K562 (cell line): ENCODE measurements around the gene PEAR1. TPM values are rescaled to one million over a fixed set of nuclear protein-coding genes. Genes with fewer than 3 reads are reported as not detected.

Experiments
- ATAC-seq: fragments of 200-7000 bp; cut with Tn5 transposase; 3 replicates; pipeline ENCODE4 v1.9.1; 2020; ENCODE audit warnings: moderate library complexity
- Bru-seq: library from RNA; stranded (reverse); fragments of 400-500 nt; gene quantifications from one replicate; lab custom pipeline; 2021; lab: Mats Ljungman, UMichigan
- BruChase-seq, 2 experiments: library from RNA; stranded (reverse); fragments of 400-500 nt; gene quantifications; one replicate each; lab custom pipeline; 2021; lab: Mats Ljungman, UMichigan
- BruUV-seq: library from RNA; stranded (reverse); fragments of 400-500 nt; replicated peaks from 2 replicates; lab custom pipeline; 2021; lab: Mats Ljungman, UMichigan
- CTCF ChIA-PET: fragments of 300-600 bp; formaldehyde crosslinking; extraction: SDS; loops from one replicate; lab custom pipeline; 2021; ENCODE audit warnings: low intra/inter-chr PET ratio; lab: Yijun Ruan, JAX
- POLR2A ChIA-PET: fragments of 300-600, 350-650 bp; sonication (Branson Sonifier 250); formaldehyde crosslinking; extraction: SDS; loops from one replicate; lab custom pipeline; 2021; ENCODE audit warnings: antibody characterized with exemption, inconsistent platforms; lab: Yijun Ruan, JAX
- DNase-seq, 4 experiments: peaks; one replicate each; pipeline versions ENCODE4 v3.0.0 to v3.0.0-alpha.2; 2011 to 2018; ENCODE audit warnings: low spot score in 3 of 4, mixed read lengths in 3 of 4; ENCODE audit errors: extremely low read depth in 1 of 4
- FAIRE-seq: peaks from 2 replicates; lab custom pipeline; 2011; peaks lifted over from hg19 to GRCh38; lab: Jason Lieb, UNC
- H2AFZ ChIP-seq: 2 replicates; pipeline ENCODE4 v1.6.0; 2011; ENCODE audit warnings: low read depth, low read length, control low read depth, inconsistent platforms
- H3K27ac ChIP-seq: fragments of 200-600 bp; 3 replicates; pipeline ENCODE4 v1.8.0; 2011; ENCODE audit warnings: low read depth, mild to moderate bottlenecking, control low read depth, inconsistent platforms, low read length, moderate library complexity, mixed read lengths; ENCODE audit errors: extremely low read depth
- H3K27me3 ChIP-seq, 2 experiments: fragments of 300-600 bp in 1 of 2; 2 replicates in 1 of 2; 3 replicates in 1 of 2; pipeline versions ENCODE4 v1.6.0 to v1.8.0; 2011; ENCODE audit warnings: inconsistent platforms in 2 of 2, low read length in 2 of 2, mild to moderate bottlenecking in 1 of 2, mixed read lengths in 1 of 2, moderate library complexity in 1 of 2; ENCODE audit not compliant: control insufficient read depth in 2 of 2, insufficient read depth in 2 of 2
- H3K36me3 ChIP-seq: fragments of 300-600 bp; 3 replicates; pipeline ENCODE4 v1.8.0; 2011; ENCODE audit warnings: mild to moderate bottlenecking, low read length, inconsistent platforms; ENCODE audit not compliant: control insufficient read depth, insufficient read depth
- H3K4me1 ChIP-seq, 2 experiments: fragments of 200-600 bp in 1 of 2; replicated peaks in 1 of 2; 2 replicates in 1 of 2; 3 replicates in 1 of 2; pipeline versions ENCODE4 v1.5.1 to v1.8.0; 2011; ENCODE audit warnings: inconsistent platforms in 2 of 2, low read length in 2 of 2, mild to moderate bottlenecking in 1 of 2, mixed read lengths in 1 of 2, moderate library complexity in 1 of 2; ENCODE audit not compliant: control insufficient read depth in 2 of 2, insufficient read depth in 2 of 2
- H3K4me2 ChIP-seq: 2 replicates; pipeline ENCODE4 v1.6.1; 2011; ENCODE audit warnings: low read length, control low read depth, inconsistent platforms, mixed read lengths; ENCODE audit not compliant: insufficient read depth
- H3K4me3 ChIP-seq: fragments of 200-600 bp; sonication (generic), shearing (Covaris generic); 2 replicates; pipeline ENCODE4 v1.5.1; 2016; ENCODE audit warnings: control low read depth, inconsistent platforms
- H3K79me2 ChIP-seq: fragments of 200-600 bp; 3 replicates; pipeline ENCODE4 v1.8.0; 2011; ENCODE audit warnings: low read length, inconsistent platforms; ENCODE audit not compliant: control insufficient read depth, insufficient read depth
- H3K9ac ChIP-seq, 2 experiments: 2 replicates each; pipeline versions ENCODE4 v1.6.0 to v1.6.1; 2011; ENCODE audit warnings: low read depth in 2 of 2, low read length in 2 of 2, control low read depth in 1 of 2, inconsistent platforms in 1 of 2, mild to moderate bottlenecking in 1 of 2, mixed read lengths in 1 of 2; ENCODE audit not compliant: insufficient read depth in 1 of 2
- H3K9me1 ChIP-seq: one replicate; pipeline ENCODE4 v1.6.0; 2011; ENCODE audit warnings: inconsistent platforms, mild to moderate bottlenecking, low read length, moderate library complexity; ENCODE audit not compliant: control insufficient read depth, insufficient read depth
- H3K9me3 ChIP-seq: replicated peaks from 2 replicates; pipeline ENCODE4 v1.5.1; 2011; ENCODE audit warnings: low read depth, low read length, inconsistent platforms; ENCODE audit not compliant: control insufficient read depth, insufficient read depth
- H4K20me1 ChIP-seq: replicated peaks from 2 replicates; pipeline ENCODE4 v1.6.1; 2011; ENCODE audit warnings: low read length, inconsistent platforms, mixed read lengths; ENCODE audit not compliant: control insufficient read depth, insufficient read depth
- BCOR ChIP-seq: fragments of 450-650 bp; IDR thresholded peaks from 2 replicates; pipeline ENCODE4 v1.6.1; 2016
- DMBX1 ChIP-seq: fragments of 250-450 bp; sonication (Bioruptor Pico); IDR thresholded peaks from 2 replicates; pipeline ENCODE4 v1.8.0; 2022; ENCODE audit warnings: inconsistent platforms, mild to moderate bottlenecking, moderate library complexity, borderline replicate concordance
- ELF4 ChIP-seq: fragments of 450-650 bp; formaldehyde crosslinking; IDR thresholded peaks from 2 replicates; pipeline ENCODE4 v1.4.0; 2022; ENCODE audit warnings: missing genetic modification characterization
- FOXJ2 ChIP-seq: fragments of 200-800 bp; sonication (Bioruptor generic); IDR thresholded peaks from 2 replicates; pipeline ENCODE4 v1.6.1; 2016; ENCODE audit warnings: missing genetic modification characterization, missing compliant biosample characterization
- KAT8 ChIP-seq: fragments of 450-650 bp; IDR thresholded peaks from 2 replicates; pipeline ENCODE4 v1.6.1; 2016; ENCODE audit warnings: low read depth, mild to moderate bottlenecking
- POLR2G ChIP-seq: fragments of 200-400 bp; formaldehyde crosslinking; IDR thresholded peaks from 2 replicates; pipeline ENCODE4 v1.6.1; 2017; ENCODE audit warnings: low read depth, mild to moderate bottlenecking, antibody characterized with exemption, low read length, moderate library complexity
- ZNF408 ChIP-seq: fragments of 250-450 bp; sonication (Bioruptor Pico); IDR thresholded peaks from 2 replicates; pipeline ENCODE4 v1.4.0; 2020; ENCODE audit warnings: low read depth, mild to moderate bottlenecking, moderate library complexity
- ZNF707 ChIP-seq: fragments of 250-450 bp; sonication (Bioruptor Pico); conservative IDR thresholded peaks from 2 replicates; pipeline ENCODE4 v1.8.0; 2022; ENCODE audit warnings: inconsistent platforms, mild to moderate bottlenecking, moderate library complexity
- ZSCAN29 ChIP-seq: fragments of 450-650 bp; IDR thresholded peaks from 2 replicates; pipeline ENCODE4 v1.6.1; 2017
- WGBS: fragments of 100-300 bp; shearing (Covaris generic); methylation state at CpG from one replicate; pipeline ENCODE4 v1.1.6; 2016; ENCODE audit warnings: low coverage, mixed read lengths; ENCODE audit not compliant: insufficient coverage; ENCODE audit errors: missing lambda C conversion rate; 5-methylcytosine and 5-hydroxymethylcytosine counted together
- in situ Hi-C: fragments of 300-500 bp; cut with MboI; formaldehyde crosslinking; loops from 4 replicates; pipeline ENCODE4 v1.15.0; 2018; ENCODE audit warnings: inconsistent platforms, mixed read lengths
- intact Hi-C: fragments of 100-400 bp; cut with micrococcal nuclease; formaldehyde crosslinking; loops from 2 replicates; pipeline ENCODE4 v1.14.2; 2022
- long read RNA-seq, 3 experiments: library from polyadenylated mRNA in 2 of 3; library from RNA in 1 of 3; unstranded in 2 of 3; stranded (forward) in 1 of 3; transcript quantifications; one replicate each; pipeline ENCODE4 v2.0.0, GENCODE V29; 2019 to 2022
- polyA minus RNA-seq, 3 experiments: library from RNA; depleted of rRNA, polyadenylated mRNA; stranded (reverse); fragments of >200 nt; gene quantifications; 2 replicates each; pipeline ENCODE4 v1.2.3, GENCODE V29; 2011
- polyA plus RNA-seq, 8 experiments: library from polyadenylated mRNA; depleted of rRNA in 4 of 8; stranded (reverse) in 5 of 8; unstranded in 3 of 8; fragments of >200 nt; fragmentation: Nextera tagmentation in 2 of 8; fragmentation: Illumina TruSeq in 1 of 8; extraction: Ambion mirVana in 2 of 8; extraction: Trizol in 1 of 8; gene quantifications; 2 replicates each; pipeline versions ENCODE4 v1.2.1 to v1.2.3, GENCODE V29; 2011 to 2014; ENCODE audit warnings: inconsistent platforms in 1 of 8, missing spikeins in 1 of 8
- total RNA-seq, 7 experiments: library from RNA; depleted of rRNA in 6 of 7; stranded (reverse); fragments of >200 nt in 6 of 7; fragmentation: Illumina TruSeq in 2 of 7; extraction: Trizol in 2 of 7; gene quantifications; 2 replicates each; pipeline versions ENCODE4 v1.2.1 to v1.2.3, GENCODE V29; 2011 to 2021; ENCODE audit warnings: low replicate concordance in 1 of 7
- TF ChIP-seq, protein P1 (sequence below): fragments of 200-800 bp; sonication (Bioruptor generic); IDR thresholded peaks from 2 replicates; pipeline ENCODE4 v1.6.1; 2016; ENCODE audit warnings: missing genetic modification characterization, missing compliant biosample characterization
- TF ChIP-seq, protein P2 (sequence below): fragments of 250-450 bp; sonication (Bioruptor Pico); IDR thresholded peaks from 2 replicates; pipeline ENCODE4 v1.8.0; 2022; ENCODE audit warnings: moderate library complexity, mild to moderate bottlenecking, inconsistent platforms

The PEAR1 gene
- total RNA-seq (2011; cell fraction: chromatin; rRNA removed; ENCODE audit: low replicate concordance): 6.2 and 13.8 TPM in 2 replicates
- total RNA-seq (2011; cell fraction: nucleolus; rRNA removed): 11.7 and 12.5 TPM in 2 replicates
- total RNA-seq (2011; cell fraction: nucleoplasm; rRNA removed): 6.5 and 7.2 TPM in 2 replicates
- 6.4 and 12.7 TPM in 2 replicates for total RNA-seq (2014; rRNA removed)
- 2.5 and 2.6 TPM in 2 replicates for total RNA-seq (2014; rRNA removed; fragmentation: Illumina TruSeq; extraction: Trizol)
- total RNA-seq (2015; rRNA removed; fragmentation: Illumina TruSeq; extraction: Trizol): 5.9 and 6.0 TPM in 2 replicates
- 5.2 and 6.1 TPM in 2 replicates for total RNA-seq (2021)
- 13.9 and 16.6 TPM in 2 replicates for polyA plus RNA-seq (2011; rRNA removed)
- polyA plus RNA-seq (2011; cell fraction: cytosol; rRNA removed): 17.4 and 33.0 TPM in 2 replicates
- polyA plus RNA-seq (2011; cell fraction: nucleus; rRNA removed): 30.0 and 34.3 TPM in 2 replicates
- polyA plus RNA-seq (2012): 5.5 and 7.2 TPM in 2 replicates
- polyA plus RNA-seq (2014; fragmentation: Illumina TruSeq; extraction: Trizol): 6.8 and 9.8 TPM in 2 replicates
- 1 to 10 TPM in 1 of 2 experiments, under 1 TPM in 1; 0.87 to 1.1 TPM for polyA plus RNA-seq (2014; fragmentation: Nextera tagmentation; extraction: Ambion mirVana)
- polyA plus RNA-seq (2014; rRNA removed): 7.0 and 9.1 TPM in 2 replicates
- polyA minus RNA-seq (2011; rRNA and poly(A)+ RNA removed): 6.3 and 7.1 TPM in 2 replicates
- polyA minus RNA-seq (2011; cell fraction: cytosol; rRNA and poly(A)+ RNA removed): 7.3 and 8.2 TPM in 2 replicates
- 6.3 and 12.1 TPM in 2 replicates for polyA minus RNA-seq (2011; cell fraction: nucleus; rRNA and poly(A)+ RNA removed)
- Bru-seq, nascent RNA: percentile 39 among the genes with signal in this experiment
- percentile 31 among the genes with signal in this experiment for BruChase-seq, experiment 1, labeled RNA remaining after a 2-hour chase
- BruChase-seq, experiment 2, labeled RNA remaining after a 6-hour chase: percentile 40 among the genes with signal in this experiment
- long read RNA-seq, experiment 1, partial matches to known transcripts: 14 of 18 reads
- long read RNA-seq, experiment 1, other reads (novel, unspliced or antisense): 0 of 18 reads
- long read RNA-seq, experiment 2, transcript PEAR1-205 (3 exons, 980 nt): major isoform, 5 of 15 reads
- long read RNA-seq, experiment 2, partial matches to known transcripts: 9 of 15 reads
- long read RNA-seq, experiment 2, other reads (novel, unspliced or antisense): 1 of 15 reads
- long read RNA-seq, experiment 3, partial matches to known transcripts: 0 of 3 reads
- long read RNA-seq, experiment 3, other reads (novel, unspliced or antisense): 1 of 3 reads

- in situ Hi-C loops: loop anchor here (5.0 kb wide), 1 partner anchor 34 kb away; no protein-coding TSS in a partner anchor
- FAIRE-seq (no peak), ATAC-seq (no peak), DNase-seq (no peak)
- H3K9me3 ChIP-seq: no peaks in the 10 kb centered on the region
- H3K27ac ChIP-seq: peak within 1 kb of the TSS; percentile 63
- H3K9ac ChIP-seq: peak within 1 kb of the TSS; percentile 43 to 88
- H3K4me2 ChIP-seq: peak within 1 kb of the TSS; percentile 62; the same call in 1 of the 2 replicates
- no TSS peak for BruUV-seq
- H3K4me1 ChIP-seq: peaks cover 30 to 54% of the 10 kb centered on the region in 2 experiments
- ChIA-PET CTCF (interaction anchor here (0.6 to 2.9 kb wide), 7 partner anchors 18 to 268 kb away, joined by 4 to 19 read pairs (median 6); partner anchors contain the start of gene LRRC71), POLR2A (no interaction called here)
- H3K4me3 ChIP-seq: no peak within 1 kb of the TSS
- 90% methylated on average over 26 of the region's 60 CpGs for WGBS
- no peaks in the 10 kb centered on the region for H4K20me1 ChIP-seq
- no peaks in the 10 kb centered on the region for H3K9me1 ChIP-seq
- no peaks in the 10 kb centered on the region for H3K79me2 ChIP-seq
- no peaks in the 10 kb centered on the region for H3K36me3 ChIP-seq
- intact Hi-C loops: no loop called here
- peak within 1 kb of the TSS; percentile 95 for H2AFZ ChIP-seq
- no peaks in the 10 kb centered on the region for H3K27me3 ChIP-seq
- no peak for TF ChIP-seq FOXJ2
- TF ChIP-seq ZNF707 (CRISPR knock-in tag): no peak
- TF ChIP-seq, protein P1, sequence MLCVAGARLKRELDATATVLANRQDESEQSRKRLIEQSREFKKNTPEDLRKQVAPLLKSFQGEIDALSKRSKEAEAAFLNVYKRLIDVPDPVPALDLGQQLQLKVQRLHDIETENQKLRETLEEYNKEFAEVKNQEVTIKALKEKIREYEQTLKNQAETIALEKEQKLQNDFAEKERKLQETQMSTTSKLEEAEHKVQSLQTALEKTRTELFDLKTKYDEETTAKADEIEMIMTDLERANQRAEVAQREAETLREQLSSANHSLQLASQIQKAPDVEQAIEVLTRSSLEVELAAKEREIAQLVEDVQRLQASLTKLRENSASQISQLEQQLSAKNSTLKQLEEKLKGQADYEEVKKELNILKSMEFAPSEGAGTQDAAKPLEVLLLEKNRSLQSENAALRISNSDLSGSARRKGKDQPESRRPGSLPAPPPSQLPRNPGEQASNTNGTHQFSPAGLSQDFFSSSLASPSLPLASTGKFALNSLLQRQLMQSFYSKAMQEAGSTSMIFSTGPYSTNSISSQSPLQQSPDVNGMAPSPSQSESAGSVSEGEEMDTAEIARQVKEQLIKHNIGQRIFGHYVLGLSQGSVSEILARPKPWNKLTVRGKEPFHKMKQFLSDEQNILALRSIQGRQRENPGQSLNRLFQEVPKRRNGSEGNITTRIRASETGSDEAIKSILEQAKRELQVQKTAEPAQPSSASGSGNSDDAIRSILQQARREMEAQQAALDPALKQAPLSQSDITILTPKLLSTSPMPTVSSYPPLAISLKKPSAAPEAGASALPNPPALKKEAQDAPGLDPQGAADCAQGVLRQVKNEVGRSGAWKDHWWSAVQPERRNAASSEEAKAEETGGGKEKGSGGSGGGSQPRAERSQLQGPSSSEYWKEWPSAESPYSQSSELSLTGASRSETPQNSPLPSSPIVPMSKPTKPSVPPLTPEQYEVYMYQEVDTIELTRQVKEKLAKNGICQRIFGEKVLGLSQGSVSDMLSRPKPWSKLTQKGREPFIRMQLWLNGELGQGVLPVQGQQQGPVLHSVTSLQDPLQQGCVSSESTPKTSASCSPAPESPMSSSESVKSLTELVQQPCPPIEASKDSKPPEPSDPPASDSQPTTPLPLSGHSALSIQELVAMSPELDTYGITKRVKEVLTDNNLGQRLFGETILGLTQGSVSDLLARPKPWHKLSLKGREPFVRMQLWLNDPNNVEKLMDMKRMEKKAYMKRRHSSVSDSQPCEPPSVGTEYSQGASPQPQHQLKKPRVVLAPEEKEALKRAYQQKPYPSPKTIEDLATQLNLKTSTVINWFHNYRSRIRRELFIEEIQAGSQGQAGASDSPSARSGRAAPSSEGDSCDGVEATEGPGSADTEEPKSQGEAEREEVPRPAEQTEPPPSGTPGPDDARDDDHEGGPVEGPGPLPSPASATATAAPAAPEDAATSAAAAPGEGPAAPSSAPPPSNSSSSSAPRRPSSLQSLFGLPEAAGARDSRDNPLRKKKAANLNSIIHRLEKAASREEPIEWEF (CRISPR knock-in tag): no peak
- TF ChIP-seq BCOR: peak; percentile 86
- no peak for TF ChIP-seq ELF4 (CRISPR knock-in tag)
- TF ChIP-seq KAT8: no peak
- TF ChIP-seq DMBX1 (CRISPR knock-in tag): no peak
- no peak for TF ChIP-seq ZNF408 (CRISPR knock-in tag)
- TF ChIP-seq, protein P2, sequence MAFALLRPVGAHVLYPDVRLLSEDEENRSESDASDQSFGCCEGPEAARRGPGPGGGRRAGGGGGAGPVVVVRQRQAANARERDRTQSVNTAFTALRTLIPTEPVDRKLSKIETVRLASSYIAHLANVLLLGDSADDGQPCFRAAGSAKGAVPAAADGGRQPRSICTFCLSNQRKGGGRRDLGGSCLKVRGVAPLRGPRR (CRISPR knock-in tag): no peak
- no peak for TF ChIP-seq POLR2G
- TF ChIP-seq ZSCAN29: no peak
Observed at GRCh38 chr1:156893048-156893953, at the start of gene PEAR1. Gene PEAR1, plus strand, starts transcription at chr1:156893718. Its CDS starts 10,209 bp downstream, at chr1:156903927.
